Activated T-cell treated with anti-CD3 and anti-CD28 coated beads, Interleukin-2, amount 50 U/mL, for 24 hours (primary cell): ENCODE results near the gene NOS3.

Experiments
- DNase-seq: peaks from one replicate; pipeline ENCODE4 v3.0.0-alpha.2; 2020
- H3K27ac Mint-ChIP-seq: 2 replicates; pipeline ENCODE4 v1.8.0; 2020; ENCODE audit warnings: mild to moderate bottlenecking, mixed read lengths
- H3K27me3 Mint-ChIP-seq: 2 replicates; pipeline ENCODE4 v1.8.0; 2020; ENCODE audit warnings: mixed read lengths
- H3K36me3 Mint-ChIP-seq: 2 replicates; pipeline ENCODE4 v1.8.0; 2020; ENCODE audit warnings: low read depth, mixed read lengths
- H3K4me1 Mint-ChIP-seq: 2 replicates; pipeline ENCODE4 v1.8.0; 2020; ENCODE audit warnings: low read depth, mixed read lengths
- H3K4me3 Mint-ChIP-seq: 2 replicates; pipeline ENCODE4 v1.8.0; 2020; ENCODE audit warnings: mild to moderate bottlenecking, moderate library complexity, mixed read lengths
- H3K9me3 Mint-ChIP-seq: 2 replicates; pipeline ENCODE4 v1.8.0; 2020; ENCODE audit warnings: mixed read lengths

The NOS3 gene

DNA sequence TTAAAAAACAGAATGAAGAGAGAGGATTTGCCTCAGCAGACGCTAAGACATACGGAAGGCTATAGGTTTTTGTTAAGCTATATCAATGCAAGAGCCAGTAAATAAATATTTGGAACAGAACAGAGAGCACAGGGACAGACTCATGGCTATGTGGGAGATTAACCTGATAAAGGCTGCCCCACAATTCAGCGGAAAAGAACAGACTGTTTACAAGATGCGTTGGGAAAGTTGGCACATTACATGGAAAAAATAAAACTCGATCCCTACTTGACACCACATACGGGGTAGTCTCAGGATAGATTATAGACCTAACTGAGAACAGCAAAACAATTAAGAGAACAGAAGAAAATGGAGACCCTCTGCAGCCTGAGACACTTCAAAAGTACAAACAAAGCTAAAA lies 23.5 kb upstream of the NOS3 start:
- Mint-ChIP-seq H3K9me3 (no peaks in the 10 kb centered on the region), H3K36me3 (no peaks in the 10 kb centered on the region), H3K27ac (no peak overlapping the region), H3K4me1 (peaks cover 3% of the 10 kb centered on the region), H3K4me3 (no peak overlapping the region), H3K27me3 (peaks cover 3% of the 10 kb centered on the region)
- no peak for DNase-seq

DNA sequence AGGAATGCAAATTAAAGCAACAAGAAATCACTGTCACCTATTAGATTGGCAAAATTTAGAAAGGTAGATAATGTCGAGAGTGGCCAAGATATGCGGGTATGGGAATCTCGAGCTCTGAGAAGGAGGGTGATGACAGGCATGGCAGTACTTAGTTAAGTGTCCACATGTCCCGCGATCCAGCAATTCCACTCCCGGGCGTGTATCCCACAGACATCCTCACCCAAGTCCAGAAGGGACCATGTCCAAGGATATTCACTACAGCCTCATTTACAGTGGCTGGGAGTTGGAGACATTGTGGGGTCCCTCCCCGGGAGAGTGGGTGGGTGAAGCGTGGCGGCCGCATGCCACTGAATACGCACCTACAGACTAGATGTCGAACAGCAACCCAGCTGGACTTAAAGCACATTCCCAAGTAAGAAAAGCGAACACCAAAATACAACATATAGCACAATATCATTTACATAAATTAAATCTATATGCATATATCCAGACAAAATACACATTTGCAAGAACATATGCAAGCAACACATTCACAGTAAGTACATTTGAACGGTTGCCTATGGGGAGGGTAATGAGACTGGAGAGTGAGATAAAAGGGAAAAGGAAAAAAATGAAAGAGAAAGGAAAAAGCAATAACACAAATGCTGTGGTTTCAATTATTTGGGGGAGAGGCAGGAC lies 22.6 kb upstream of the NOS3 start:
- Mint-ChIP-seq H3K27me3 (no peaks in the 10 kb centered on the region), H3K9me3 (no peaks in the 10 kb centered on the region), H3K4me3 (no peak overlapping the region), H3K36me3 (no peaks in the 10 kb centered on the region), H3K4me1 (peaks cover 3% of the 10 kb centered on the region), H3K27ac (no peak overlapping the region)
- no peak for DNase-seq

DNA sequence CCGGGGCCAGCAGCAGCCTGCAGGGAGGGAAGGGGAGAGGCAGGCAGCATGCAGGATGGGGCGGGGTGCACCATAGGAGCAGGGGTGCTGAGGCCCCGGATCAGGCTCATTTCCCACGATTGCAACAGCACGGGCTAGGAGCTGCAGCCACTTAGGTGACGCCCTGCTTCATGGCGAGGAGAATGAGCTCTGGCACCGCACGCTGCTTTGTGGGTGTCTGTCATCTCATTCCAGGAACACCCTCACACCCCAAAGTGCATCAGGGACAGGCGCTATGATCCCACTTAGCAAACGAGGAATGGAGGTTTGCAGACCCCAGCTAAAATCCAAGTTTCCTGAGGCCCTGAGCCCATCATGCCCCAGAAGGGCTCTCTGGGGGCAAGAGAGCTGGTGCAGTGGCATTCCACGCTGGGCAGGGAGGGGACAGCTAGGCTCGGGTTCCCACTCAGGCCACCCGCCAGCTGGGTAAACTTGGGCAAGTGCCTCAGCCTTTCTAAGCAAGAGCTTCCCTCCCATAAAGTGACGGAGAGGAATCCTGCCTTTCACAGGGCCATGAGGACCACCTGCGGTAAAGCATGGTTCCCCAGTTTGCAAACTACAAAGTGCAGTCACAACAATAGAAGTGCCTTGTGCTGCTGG lies 22.0 kb upstream of the NOS3 start:
- no peak overlapping the region for H3K27ac Mint-ChIP-seq
- H3K9me3 Mint-ChIP-seq, result no peaks in the 10 kb centered on the region
- H3K36me3 Mint-ChIP-seq, result no peaks in the 10 kb centered on the region
- H3K4me3 Mint-ChIP-seq, result no peak overlapping the region
- DNase-seq, result no peak
- peaks cover 4% of the 10 kb centered on the region for H3K4me1 Mint-ChIP-seq
- no peaks in the 10 kb centered on the region for H3K27me3 Mint-ChIP-seq

DNA sequence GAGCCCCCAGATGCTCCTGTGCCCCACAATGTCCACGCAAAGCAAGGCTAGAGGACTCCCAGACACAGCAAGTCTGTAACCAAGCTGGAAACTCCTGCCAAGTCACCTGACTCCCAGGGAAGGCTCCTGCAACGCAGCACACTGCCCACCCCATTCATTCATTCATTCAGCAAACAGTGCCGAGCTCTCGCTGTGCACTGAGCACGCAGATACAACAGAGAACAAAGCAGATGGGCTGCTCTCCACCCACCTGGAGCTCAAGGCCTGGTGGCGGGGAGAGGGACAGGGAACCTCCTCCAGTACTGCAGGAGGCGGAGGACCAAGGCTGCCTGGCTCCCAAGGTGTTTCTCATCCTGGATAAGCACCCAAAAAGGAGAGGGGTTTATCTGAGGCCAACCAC lies 21.3 kb upstream of the NOS3 start:
- H3K4me1 Mint-ChIP-seq, result peaks cover 9% of the 10 kb centered on the region
- no peak for DNase-seq
- H3K36me3 Mint-ChIP-seq, result no peaks in the 10 kb centered on the region
- no peak overlapping the region for H3K4me3 Mint-ChIP-seq
- H3K27ac Mint-ChIP-seq, result no peak overlapping the region
- no peaks in the 10 kb centered on the region for H3K27me3 Mint-ChIP-seq
- H3K9me3 Mint-ChIP-seq, result no peaks in the 10 kb centered on the region

DNA sequence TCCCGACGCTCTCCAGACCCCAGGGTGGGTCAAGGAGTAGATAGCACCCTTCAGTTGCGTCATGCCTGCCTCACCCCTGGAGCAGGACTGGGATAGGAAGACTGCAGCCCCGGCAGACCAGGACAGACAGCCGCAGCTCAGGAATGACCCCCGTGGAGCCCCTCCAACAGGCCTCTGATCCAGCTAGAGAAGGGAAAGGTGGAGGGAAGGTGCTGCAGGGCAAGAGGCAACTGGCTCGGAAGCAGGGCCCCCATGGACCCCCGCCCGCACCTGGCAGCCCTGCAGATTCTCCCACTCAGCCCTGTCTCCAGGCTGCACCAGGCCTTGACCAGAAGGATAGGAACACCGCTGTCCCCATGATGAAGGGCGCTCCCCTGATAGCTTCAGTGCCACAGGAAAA lies 20.4 kb upstream of the NOS3 start:
- Mint-ChIP-seq H3K36me3 (no peaks in the 10 kb centered on the region), H3K4me3 (no peak overlapping the region), H3K27ac (no peak overlapping the region), H3K27me3 (peaks cover 2% of the 10 kb centered on the region), H3K4me1 (peaks cover 14% of the 10 kb centered on the region), H3K9me3 (no peaks in the 10 kb centered on the region)
- no peak for DNase-seq

DNA sequence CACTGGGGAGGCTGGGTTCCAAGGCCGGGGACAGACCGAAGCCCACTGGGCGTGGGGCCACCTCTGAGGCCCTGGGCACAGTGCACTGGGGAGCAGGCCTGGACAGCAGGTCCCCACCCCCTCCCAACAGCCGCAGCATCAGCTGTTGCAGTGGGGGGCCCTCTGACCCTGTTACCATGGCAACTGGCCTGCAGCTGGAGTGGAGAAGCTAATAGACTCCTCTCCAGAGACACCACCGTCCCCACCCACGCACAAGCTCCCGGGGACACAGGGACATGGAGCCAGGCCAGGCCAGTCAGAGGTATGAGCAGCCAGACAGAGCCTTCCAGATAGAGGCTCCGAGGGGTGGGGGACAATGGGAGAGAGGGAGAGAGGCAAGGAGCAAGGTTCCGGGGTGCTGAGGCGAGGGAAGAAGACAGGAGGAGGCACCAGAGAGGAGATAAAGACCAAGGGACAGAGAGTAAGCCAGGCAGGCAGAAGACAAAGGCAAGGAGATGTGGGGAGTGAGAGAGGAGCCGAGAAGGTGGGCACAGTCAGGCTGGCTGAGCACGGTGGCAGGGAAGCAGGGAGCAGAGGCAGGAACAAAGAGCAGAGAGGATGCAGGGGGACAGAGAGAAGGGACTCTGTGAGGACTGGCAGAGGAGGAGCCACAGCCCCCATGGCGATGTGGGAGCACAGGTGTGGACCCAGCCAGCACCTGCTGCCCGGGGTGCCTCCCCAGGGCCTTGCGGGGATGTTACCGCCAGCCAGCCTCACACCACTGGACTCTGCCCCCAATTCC lies 19.4 kb upstream of the NOS3 start:
- H3K27ac Mint-ChIP-seq, result no peak overlapping the region
- peaks cover 18% of the 10 kb centered on the region for H3K4me1 Mint-ChIP-seq
- DNase-seq, result no peak
- peaks cover 11% of the 10 kb centered on the region for H3K27me3 Mint-ChIP-seq
- H3K4me3 Mint-ChIP-seq, result no peak overlapping the region
- no peaks in the 10 kb centered on the region for H3K36me3 Mint-ChIP-seq
- H3K9me3 Mint-ChIP-seq, result no peaks in the 10 kb centered on the region

DNA sequence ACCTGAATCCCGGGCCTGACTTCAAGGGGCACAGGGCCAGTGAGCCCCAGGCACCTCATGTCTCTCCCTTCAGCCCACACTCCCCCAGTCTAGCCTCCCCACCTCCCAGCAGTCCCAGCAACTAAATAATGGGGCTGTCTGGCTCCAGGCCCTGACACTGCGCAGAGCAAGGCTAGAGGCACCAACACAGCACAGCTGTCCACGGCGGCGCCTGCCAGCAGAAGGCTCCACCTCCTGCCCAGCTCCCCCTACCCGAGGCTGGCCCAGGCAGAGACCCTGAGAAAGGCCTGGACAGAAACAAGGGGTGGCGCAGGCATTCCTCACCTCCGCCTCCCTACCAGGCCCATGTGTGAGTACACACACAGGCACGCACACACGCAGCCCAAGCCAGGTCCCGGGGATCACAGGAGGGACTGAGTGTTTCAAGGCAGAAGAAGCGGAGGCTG lies 18.8 kb upstream of the NOS3 start:
- Mint-ChIP-seq H3K9me3 (no peaks in the 10 kb centered on the region), H3K27ac (no peak overlapping the region), H3K27me3 (peaks cover 17% of the 10 kb centered on the region), H3K4me3 (no peak overlapping the region), H3K4me1 (peaks cover 23% of the 10 kb centered on the region), H3K36me3 (no peaks in the 10 kb centered on the region)
- DNase-seq, result no peak

DNA sequence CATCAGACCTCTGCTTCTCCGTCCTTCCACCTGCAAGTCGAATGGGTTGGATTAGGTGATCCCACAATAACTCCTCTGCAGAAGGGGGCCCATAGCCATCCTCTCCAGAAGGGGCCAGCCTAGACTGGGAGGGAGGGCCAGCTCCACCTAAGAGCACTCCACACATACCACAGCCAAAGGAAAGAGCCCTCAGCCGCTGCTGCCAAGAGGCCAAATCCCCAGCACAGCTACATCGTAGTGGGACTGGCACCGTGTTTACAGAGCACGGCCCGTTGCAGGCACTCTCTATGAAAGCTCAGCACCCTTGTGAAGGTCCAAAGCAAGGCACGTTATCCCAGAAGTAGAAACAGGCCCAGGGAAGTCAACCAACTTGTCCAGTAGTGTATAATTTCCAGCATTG lies 18.1 kb upstream of the NOS3 start:
- DNase-seq, result no peak
- H3K4me3 Mint-ChIP-seq, result no peak overlapping the region
- H3K36me3 Mint-ChIP-seq, result no peaks in the 10 kb centered on the region
- no peak overlapping the region for H3K27ac Mint-ChIP-seq
- peaks cover 22% of the 10 kb centered on the region for H3K27me3 Mint-ChIP-seq
- peaks cover 28% of the 10 kb centered on the region for H3K4me1 Mint-ChIP-seq
- no peaks in the 10 kb centered on the region for H3K9me3 Mint-ChIP-seq

DNA sequence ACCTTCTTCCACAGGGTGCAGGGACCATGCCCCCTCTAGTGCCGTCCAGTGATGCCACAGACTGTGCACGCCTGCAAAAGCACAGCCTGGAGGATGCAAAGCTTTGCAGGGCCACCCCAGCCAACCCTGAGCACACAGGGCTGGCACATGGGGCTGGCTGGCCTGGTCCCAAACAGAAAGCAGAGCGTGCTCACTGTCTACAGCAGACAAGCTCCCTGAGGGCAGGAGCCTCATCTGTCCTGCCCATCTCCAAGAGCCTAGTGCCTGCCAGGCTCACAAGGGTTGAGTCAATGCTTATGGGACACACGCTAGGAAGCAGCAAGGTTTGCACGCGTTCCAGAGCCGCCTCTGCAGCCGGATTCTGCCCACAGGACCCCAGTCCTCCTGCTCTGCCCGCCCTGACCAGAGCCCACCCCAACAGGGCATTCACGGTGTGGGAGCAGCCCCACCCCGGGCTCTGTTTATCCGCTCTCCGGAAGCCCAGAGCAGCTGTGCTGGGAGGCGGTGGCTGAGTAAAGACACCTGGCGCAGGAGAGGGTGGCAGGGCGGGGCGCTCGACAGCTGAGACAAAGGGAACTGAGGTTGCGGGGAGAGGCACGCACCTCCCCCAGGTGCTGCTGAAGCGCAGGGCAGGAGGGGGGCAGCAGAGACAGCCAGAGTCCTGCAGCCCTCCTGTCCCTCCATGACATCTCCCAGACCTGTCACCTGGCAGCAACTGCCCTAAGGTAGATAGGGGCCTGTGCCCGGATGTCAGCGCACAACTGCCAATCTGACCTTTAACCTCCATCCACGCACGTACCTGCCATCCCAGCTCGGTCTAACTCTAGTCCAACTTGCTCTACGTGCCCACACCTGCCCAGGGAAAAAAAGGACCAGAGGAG lies 17.0 kb upstream of the NOS3 start:
- Mint-ChIP-seq H3K27me3 (peaks cover 27% of the 10 kb centered on the region), H3K9me3 (no peaks in the 10 kb centered on the region), H3K27ac (peak overlapping the region; percentile 24), H3K4me3 (peak overlapping the region; percentile 81), H3K4me1 (peaks cover 34% of the 10 kb centered on the region), H3K36me3 (no peaks in the 10 kb centered on the region)
- no peak for DNase-seq

DNA sequence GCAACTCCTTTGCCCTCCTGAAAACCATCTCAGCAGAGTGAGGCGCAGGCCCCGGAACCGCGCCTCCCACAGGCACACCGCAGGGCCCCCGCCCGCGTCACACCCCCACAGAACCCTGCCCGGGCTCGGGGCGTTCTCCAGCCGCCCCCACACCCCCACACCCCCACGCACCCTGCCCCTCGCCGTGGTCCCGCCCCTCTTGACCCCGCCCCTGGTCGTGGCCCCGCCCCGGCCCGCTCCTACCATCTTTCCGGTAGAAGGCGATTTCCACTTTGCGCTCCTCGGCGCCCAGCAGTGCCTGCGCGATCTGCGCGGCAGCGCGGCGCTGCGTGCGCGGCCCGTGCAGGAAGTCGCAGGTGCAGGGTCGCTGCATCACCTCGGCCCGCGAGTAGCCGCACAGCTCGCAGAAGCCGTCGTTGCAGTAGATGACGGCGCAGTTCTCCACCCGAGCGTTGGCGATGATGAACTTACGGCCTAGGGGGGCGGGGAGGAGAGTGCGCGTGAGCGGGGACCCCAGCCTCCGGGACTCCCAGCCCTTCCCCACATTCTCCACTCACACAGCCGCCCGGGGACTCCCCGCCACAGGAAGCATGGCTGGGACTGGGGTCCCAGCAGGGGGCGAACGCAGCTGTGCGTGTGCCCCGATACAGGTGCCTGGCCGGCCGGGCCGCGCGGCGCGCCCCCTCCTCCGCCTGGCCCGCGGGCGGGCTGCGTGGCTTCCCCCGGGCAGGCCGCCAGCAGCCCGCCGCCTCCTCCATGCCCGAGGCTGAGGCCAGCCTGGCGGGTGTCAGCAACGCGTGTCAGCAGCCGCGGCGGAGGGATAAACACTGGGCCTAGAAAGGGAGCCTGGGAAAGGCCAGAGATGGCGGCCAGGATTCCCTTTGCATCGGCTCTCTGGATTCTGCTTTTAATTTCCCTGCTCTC lies 16.1 kb upstream of the NOS3 start:
- H3K27ac Mint-ChIP-seq, result peak overlapping the region; percentile 50
- DNase-seq, result peak; percentile 85
- H3K36me3 Mint-ChIP-seq, result no peaks in the 10 kb centered on the region
- H3K27me3 Mint-ChIP-seq, result peaks cover 35% of the 10 kb centered on the region
- peaks cover 32% of the 10 kb centered on the region for H3K4me1 Mint-ChIP-seq
- peak overlapping the region; percentile 81 for H3K4me3 Mint-ChIP-seq
- H3K9me3 Mint-ChIP-seq, result no peaks in the 10 kb centered on the region

DNA sequence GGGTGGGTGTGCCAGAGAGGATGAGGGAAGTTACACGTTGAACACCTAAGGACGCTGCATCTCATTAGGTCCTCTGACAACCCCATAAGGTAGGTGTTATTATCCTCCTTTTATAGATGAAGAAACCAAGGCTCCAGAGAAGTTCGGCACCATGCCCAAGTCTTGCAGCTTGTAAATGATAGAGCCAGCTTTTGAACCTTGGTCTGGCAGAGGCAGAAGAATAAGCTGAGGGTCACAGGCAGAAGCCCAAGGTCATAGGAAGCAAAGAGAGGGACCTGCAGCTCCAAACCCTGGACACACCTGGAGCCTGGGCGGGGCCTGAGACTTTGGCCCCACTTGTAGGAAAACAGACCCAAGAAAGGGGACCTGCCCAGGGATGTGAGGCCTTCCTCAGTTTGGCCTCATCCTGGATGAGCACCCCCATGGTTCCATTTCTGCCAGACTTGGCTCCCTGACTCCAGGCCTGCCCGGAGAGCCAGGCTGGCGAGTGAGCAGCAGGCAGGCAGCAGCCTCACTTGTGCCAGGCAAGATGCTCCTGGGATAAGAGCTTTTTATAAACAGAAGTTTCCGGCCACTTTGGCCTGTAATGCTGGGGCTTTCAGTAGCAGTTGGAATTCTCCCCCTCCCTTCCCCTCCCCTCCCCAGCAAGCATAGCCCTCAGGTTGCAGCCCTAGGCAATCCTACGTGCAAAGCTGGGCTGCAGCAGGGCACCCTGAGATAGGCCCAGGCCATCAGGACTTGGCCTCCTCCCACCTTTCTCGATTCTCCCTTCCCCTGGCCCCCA lies 15.1 kb upstream of the NOS3 start:
- no peaks in the 10 kb centered on the region for H3K36me3 Mint-ChIP-seq
- peaks cover 44% of the 10 kb centered on the region for H3K27me3 Mint-ChIP-seq
- H3K4me3 Mint-ChIP-seq, result peak overlapping the region; percentile 68
- DNase-seq, result no peak
- H3K4me1 Mint-ChIP-seq, result peaks cover 31% of the 10 kb centered on the region
- no peak overlapping the region for H3K27ac Mint-ChIP-seq
- no peaks in the 10 kb centered on the region for H3K9me3 Mint-ChIP-seq

DNA sequence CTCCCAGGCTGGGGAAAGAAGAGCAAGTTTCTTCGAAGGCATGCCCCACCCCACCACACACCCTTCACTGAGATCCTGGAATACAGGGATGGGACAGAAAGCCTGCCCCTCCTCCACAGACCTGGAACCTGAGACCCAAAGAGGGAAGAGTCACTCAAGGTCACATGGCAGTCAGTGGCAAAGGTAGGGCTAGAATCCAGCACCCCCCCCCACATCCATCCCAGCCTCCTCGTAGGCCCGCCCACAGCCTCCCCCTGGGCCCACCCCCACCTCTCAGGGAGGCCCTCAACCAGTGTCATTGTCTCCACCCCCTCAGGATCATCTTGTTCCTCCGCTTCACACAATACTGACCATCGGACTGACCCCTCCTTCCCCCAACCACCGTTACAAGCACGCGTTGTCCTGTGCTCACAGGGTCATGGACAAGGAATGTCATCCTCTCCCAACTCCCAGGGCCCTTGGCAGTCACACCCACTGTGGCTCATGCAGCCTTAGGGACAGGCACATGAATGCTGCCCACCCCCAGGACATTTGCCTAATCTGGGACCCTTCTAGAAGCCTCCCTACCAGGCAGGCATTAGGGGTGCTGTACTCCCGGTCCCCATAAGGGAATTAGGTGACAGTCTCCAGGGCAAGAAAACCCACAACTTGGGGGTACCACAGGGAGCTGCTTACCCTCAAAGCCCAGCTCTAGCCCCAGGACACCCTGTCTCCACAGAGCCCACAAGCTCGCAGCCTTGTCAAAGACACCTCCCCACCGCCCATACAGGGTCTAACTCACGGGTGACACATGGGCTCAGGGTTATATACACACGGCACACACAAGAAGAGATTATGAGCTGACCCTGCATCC lies 14.1 kb upstream of the NOS3 start:
- H3K9me3 Mint-ChIP-seq, result no peaks in the 10 kb centered on the region

More for the DNA sequence above, 14.1 kb upstream of the NOS3 start:
- Mint-ChIP-seq H3K4me3 (peak overlapping the region; percentile 69), H3K36me3 (no peaks in the 10 kb centered on the region), H3K4me1 (peaks cover 31% of the 10 kb centered on the region), H3K27me3 (peaks cover 54% of the 10 kb centered on the region), H3K27ac (no peak overlapping the region)
- DNase-seq, result no peak
